Right lobe of liver (tissue), 4 donors: ENCODE data around the gene RALGAPA2.

Experiments used
- CTCF ChIP-seq, 4 donors: fragments of 200-600 bp in 3 of 4; fragments of 450-650 bp in 1 of 4; IDR thresholded peaks; one replicate each; pipeline versions ENCODE4 v1.5.1 to v1.8.0; 2016 to 2022; ENCODE audit warnings: antibody characterized with exemption in 4 of 4, mild to moderate bottlenecking in 2 of 4
- POLR2A ChIP-seq: fragments of 450-650 bp; IDR thresholded peaks from one replicate; pipeline ENCODE4 v1.6.1; 2017; ENCODE audit warnings: antibody characterized with exemption, mild to moderate bottlenecking
- donor health status: DM: no; HTN: no; CAD: no.
- donor health status: DM: no; HTN: no; CAD: no.
- donor health status: DM: no; HTN: yes; CAD: no.

GRCh38 chr20:20665606-20666332, 46.7 kb downstream of the RALGAPA2 start:
- TF ChIP-seq CTCF (IDR thresholded peaks at IDR 0.05) (no peak), POLR2A (no peak)
